GM12865 (cell line): ENCODE measurements around the gene ARFGEF2.

Experiments
- DNase-seq: peaks from one replicate; pipeline ENCODE4 v3.0.0; 2010; ENCODE audit warnings: low read depth
- H3K4me3 ChIP-seq: 2 replicates; pipeline ENCODE4 v1.5.1; 2011; ENCODE audit warnings: mild to moderate bottlenecking, low read depth, low read length, control low read depth
- TF ChIP-seq, protein P1 (sequence below): IDR thresholded peaks from 2 replicates; pipeline ENCODE4 v1.5.1; 2011; ENCODE audit warnings: low read length, control low read depth, low read depth, inconsistent platforms; ENCODE audit not compliant: insufficient read depth; ENCODE audit errors: missing control alignments

Gene ARFGEF2

DNA sequence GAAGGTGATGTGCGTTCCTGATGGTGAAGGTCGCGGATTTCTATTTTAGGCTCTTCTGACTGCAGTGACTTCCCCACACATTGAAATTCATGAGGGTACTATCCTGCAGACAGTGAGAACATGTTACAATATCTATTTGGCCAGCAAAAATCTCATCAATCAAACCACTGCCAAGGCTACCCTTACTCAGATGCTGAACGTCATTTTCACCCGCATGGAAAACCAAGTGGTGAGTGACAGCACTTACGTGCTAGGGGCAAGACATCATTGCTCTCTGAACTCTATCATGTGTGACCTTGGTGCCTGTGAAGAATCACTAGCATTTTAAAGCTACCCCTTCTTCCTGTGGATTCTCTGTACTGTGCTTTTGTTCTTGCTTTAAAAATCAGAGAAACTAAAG is 31.1 kb downstream of the ARFGEF2 start:
- TF ChIP-seq, protein P1, sequence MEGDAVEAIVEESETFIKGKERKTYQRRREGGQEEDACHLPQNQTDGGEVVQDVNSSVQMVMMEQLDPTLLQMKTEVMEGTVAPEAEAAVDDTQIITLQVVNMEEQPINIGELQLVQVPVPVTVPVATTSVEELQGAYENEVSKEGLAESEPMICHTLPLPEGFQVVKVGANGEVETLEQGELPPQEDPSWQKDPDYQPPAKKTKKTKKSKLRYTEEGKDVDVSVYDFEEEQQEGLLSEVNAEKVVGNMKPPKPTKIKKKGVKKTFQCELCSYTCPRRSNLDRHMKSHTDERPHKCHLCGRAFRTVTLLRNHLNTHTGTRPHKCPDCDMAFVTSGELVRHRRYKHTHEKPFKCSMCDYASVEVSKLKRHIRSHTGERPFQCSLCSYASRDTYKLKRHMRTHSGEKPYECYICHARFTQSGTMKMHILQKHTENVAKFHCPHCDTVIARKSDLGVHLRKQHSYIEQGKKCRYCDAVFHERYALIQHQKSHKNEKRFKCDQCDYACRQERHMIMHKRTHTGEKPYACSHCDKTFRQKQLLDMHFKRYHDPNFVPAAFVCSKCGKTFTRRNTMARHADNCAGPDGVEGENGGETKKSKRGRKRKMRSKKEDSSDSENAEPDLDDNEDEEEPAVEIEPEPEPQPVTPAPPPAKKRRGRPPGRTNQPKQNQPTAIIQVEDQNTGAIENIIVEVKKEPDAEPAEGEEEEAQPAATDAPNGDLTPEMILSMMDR, result no peak
- DNase-seq, result no peak
- H3K4me3 ChIP-seq, result no peak overlapping the region

GRCh38 chr20:48953653-48954052 is 32.1 kb downstream of the ARFGEF2 start:
- H3K4me3 ChIP-seq, result no peak overlapping the region

DNA sequence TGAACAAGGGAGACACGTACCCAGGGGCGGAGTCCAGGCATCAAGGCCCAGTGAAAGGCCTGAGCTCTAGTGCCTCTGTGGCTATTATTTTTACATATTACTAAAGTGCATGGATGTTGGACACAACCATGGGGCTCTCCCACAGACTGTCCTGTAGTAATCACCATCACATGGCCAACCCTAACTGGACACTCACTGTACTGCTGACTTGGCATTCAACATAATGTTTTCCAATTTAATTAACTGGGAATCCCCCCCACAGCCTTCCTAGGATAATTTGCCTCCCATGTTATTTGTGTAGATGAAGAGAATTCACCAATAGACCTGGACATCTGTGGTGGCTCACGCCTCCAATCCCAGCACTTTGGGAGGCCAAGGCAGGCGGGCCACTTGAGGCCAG is 34.5 kb downstream of the ARFGEF2 start:
- TF ChIP-seq, protein P1, result no peak
- DNase-seq, result no peak
- no peak overlapping the region for H3K4me3 ChIP-seq

More at GRCh38 chr20:48953653-48954052, 32.1 kb downstream of the ARFGEF2 start:
- TF ChIP-seq, protein P1, result no peak
- no peak for DNase-seq

- TF ChIP-seq, protein P1, result no peak
- DNase-seq, result no peak
- no peak overlapping the region for H3K4me3 ChIP-seq
Observed at GRCh38 chr20:48957053-48957481, 35.6 kb downstream of the ARFGEF2 start.

DNA sequence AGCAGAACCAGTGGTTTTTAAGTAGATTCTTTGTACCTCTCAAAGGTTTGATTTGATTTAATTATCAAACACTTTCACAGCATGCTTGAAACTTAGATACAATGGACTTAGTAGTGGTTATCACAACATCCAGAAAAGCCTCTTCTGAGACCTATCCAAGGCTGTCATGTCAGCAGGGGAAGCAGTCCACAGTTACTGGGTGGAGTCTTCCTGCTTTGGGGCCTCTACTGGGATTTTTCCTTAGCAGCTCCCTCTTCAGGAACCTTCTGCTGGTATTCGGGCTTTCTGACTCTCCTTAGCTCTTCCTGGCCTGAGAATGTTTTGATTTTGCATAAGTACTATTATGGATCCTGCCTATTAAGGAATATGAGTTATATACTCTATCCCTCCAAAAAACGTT is 36.0 kb downstream of the ARFGEF2 start:
- DNase-seq, result no peak
- TF ChIP-seq, protein P1, result no peak
- no peak overlapping the region for H3K4me3 ChIP-seq

- DNase-seq, result no peak
- TF ChIP-seq, protein P1, result no peak
Observed at GRCh38 chr20:48958743-48959142, 37.2 kb downstream of the ARFGEF2 start.

DNA sequence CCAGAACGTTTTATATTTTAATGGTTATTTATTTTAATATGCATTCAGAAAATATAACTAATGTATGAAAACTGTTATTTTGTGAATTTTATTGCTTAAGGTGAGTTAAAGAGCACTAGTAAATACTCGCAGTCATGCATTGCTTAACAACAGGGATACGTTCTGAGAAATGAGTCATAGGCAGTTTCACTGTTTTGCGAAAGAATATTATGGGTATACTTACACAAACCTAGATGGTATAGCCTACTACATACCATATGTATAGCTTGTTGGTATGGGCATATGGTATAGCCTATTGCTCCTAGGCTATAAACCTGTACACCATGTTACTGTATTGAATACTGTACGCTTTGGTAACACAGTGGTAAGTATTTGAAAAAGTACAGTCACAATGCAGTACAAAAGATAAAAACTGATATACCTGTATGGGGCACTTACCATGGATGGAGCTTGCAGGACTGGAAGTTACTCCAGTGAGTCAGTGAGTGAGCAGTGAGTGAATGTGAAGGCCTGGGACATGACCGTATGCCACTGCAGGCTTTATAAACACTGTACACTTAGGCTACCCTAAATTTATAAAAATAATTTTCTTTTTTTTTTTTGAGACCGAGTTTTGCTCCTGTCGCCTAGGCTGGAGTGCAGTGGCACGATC is 38.5 kb downstream of the ARFGEF2 start:
- H3K4me3 ChIP-seq, result no peak overlapping the region
- TF ChIP-seq, protein P1, result no peak
- DNase-seq, result no peak

More at GRCh38 chr20:48958743-48959142, 37.2 kb downstream of the ARFGEF2 start:
- no peak overlapping the region for H3K4me3 ChIP-seq
